Measurements from ENCODE around the gene NRG2. TPM values are rescaled to one million over a fixed set of nuclear protein-coding genes. Genes with fewer than 3 reads are reported as not detected.

NRG2 gene
- total and polyA plus RNA-seq, 10 donors: 0.83 to 7.7 (median 4.4) TPM

- H3K27me3 ChIP-seq (replicated peaks in 1 of 7): peaks cover 3 to 75% (median 29%) of the 10 kb centered on the region in 7 donors
These were observed 781 bp downstream of the NRG2 start for GRCh38 chr5:140042393-140042642.

GRCh38 chr5:140041492-140042392, 1.4 kb downstream of the NRG2 start:
- Histone ChIP-seq H3K27ac (peak overlapping the region; percentile 48 to 81 (median 72)), H3K36me3 (no peaks in the 10 kb centered on the region), H3K4me1 (peaks cover 20 to 72% (median 54%) of the 10 kb centered on the region in 6 donors), H3K4me3 (peak overlapping the region; percentile 43 to 76 (median 62)), H3K9me3 (no peaks in the 10 kb centered on the region), H3K27me3 (replicated peaks in 1 of 7) (peaks cover 0 to 70% (median 29%) of the 10 kb centered on the region in 7 donors)
- peak; percentile 82 for DNase-seq
- intact Hi-C loops (cut with DNase I; ENCODE audit: low total_unique reads): no loop called here
- 8 to 19% (median 11%) methylated on average over 25 to 33 of the region's 34 CpGs for WGBS, 5 donors
- TF ChIP-seq POLR2AphosphoS5 (IDR thresholded peaks at IDR 0.05) (peak; percentile 41 to 82 (median 81)), CTCF (IDR thresholded peaks at IDR 0.05 in 8 of 11, conservative IDR thresholded peaks at IDR 0.05 in 3 of 11) (no peak), POLR2A (IDR thresholded peaks at IDR 0.05) (no peak)

More at GRCh38 chr5:140042393-140042642, 781 bp downstream of the NRG2 start:
- TF ChIP-seq POLR2A (IDR thresholded peaks at IDR 0.05): no peak
- no peak for TF ChIP-seq CTCF (IDR thresholded peaks at IDR 0.05 in 8 of 11, conservative IDR thresholded peaks at IDR 0.05 in 3 of 11)
- TF ChIP-seq POLR2AphosphoS5 (IDR thresholded peaks at IDR 0.05): no peak
- no peak for DNase-seq
- H3K4me3 ChIP-seq: peak overlapping the region; percentile 43 to 76 (median 62)
- no peaks in the 10 kb centered on the region for H3K36me3 ChIP-seq
- H3K27ac ChIP-seq: peak overlapping the region in 7 of 8 donors; percentile 63 to 81 (median 76)
- H3K9me3 ChIP-seq: no peaks in the 10 kb centered on the region
- intact Hi-C loops (cut with DNase I; ENCODE audit: low total_unique reads): no loop called here
- 0 to 3% (median 1%) methylated on average over 12 to 19 of the region's 19 CpGs for WGBS, 5 donors
- peaks cover 20 to 72% (median 54%) of the 10 kb centered on the region in 6 donors for H3K4me1 ChIP-seq

- no peaks in the 10 kb centered on the region for H3K36me3 ChIP-seq
- DNase-seq: no peak
- H3K27me3 ChIP-seq (replicated peaks in 1 of 7): peaks cover 0 to 70% (median 29%) of the 10 kb centered on the region in 7 donors
- intact Hi-C loops (cut with DNase I; ENCODE audit: low total_unique reads): no loop called here
- H3K4me3 ChIP-seq: peak overlapping the region in 6 of 8 donors; percentile 60 to 76 (median 64)
- no peaks in the 10 kb centered on the region for H3K9me3 ChIP-seq
- H3K4me1 ChIP-seq: peaks cover 20 to 75% (median 55%) of the 10 kb centered on the region in 6 donors
- 41 to 72% (median 54%) methylated on average over 4 of the region's 4 CpGs for WGBS, 5 donors
- peak overlapping the region; percentile 48 to 81 (median 72) for H3K27ac ChIP-seq
- TF ChIP-seq POLR2A (IDR thresholded peaks at IDR 0.05): no peak
- TF ChIP-seq CTCF (IDR thresholded peaks at IDR 0.05 in 8 of 11, conservative IDR thresholded peaks at IDR 0.05 in 3 of 11): no peak
- no peak for TF ChIP-seq POLR2AphosphoS5 (IDR thresholded peaks at IDR 0.05)
These were observed 2.0 kb downstream of the NRG2 start for GRCh38 chr5:140041099-140041491.

- Histone ChIP-seq H3K27me3 (replicated peaks in 1 of 7) (peaks cover 0 to 69% (median 29%) of the 10 kb centered on the region in 7 donors), H3K27ac (peak overlapping the region in 7 of 8 donors; percentile 55 to 81 (median 76))
- 69 to 83% (median 76%) methylated on average over 1 of the region's 1 CpG for WGBS, 5 donors
These were observed 2.7 kb downstream of the NRG2 start for GRCh38 chr5:140040358-140040757.

More at GRCh38 chr5:140040358-140040757, 2.7 kb downstream of the NRG2 start:
- TF ChIP-seq CTCF (IDR thresholded peaks at IDR 0.05 in 8 of 11, conservative IDR thresholded peaks at IDR 0.05 in 3 of 11) (no peak), POLR2AphosphoS5 (IDR thresholded peaks at IDR 0.05) (no peak), POLR2A (IDR thresholded peaks at IDR 0.05) (no peak)
- intact Hi-C loops (cut with DNase I; ENCODE audit: low total_unique reads): no loop called here
- no peak for DNase-seq
- H3K4me1 ChIP-seq: peaks cover 20 to 82% (median 57%) of the 10 kb centered on the region in 6 donors
- H3K9me3 ChIP-seq: no peaks in the 10 kb centered on the region
- peak overlapping the region in 1 of 8 donors; percentile 76 for H3K4me3 ChIP-seq
- H3K36me3 ChIP-seq: no peaks in the 10 kb centered on the region
